MM.1S (cell line): ENCODE measurements around the gene BBX.

ENCODE experiments used
- DNase-seq: peaks from one replicate; pipeline ENCODE4 v3.0.0-alpha.2; 2015
- H2AFZ ChIP-seq: fragments of 300-600 bp; sonication (generic); 2 replicates; pipeline ENCODE4 v1.6.0; 2016; ENCODE audit warnings: antibody characterized with exemption, low read length
- H3F3A ChIP-seq: fragments of 300-600 bp; sonication (generic); 2 replicates; pipeline ENCODE4 v1.6.1; 2016; ENCODE audit warnings: mild to moderate bottlenecking, antibody characterized with exemption, low read length, moderate library complexity, mixed read lengths; ENCODE audit not compliant: insufficient read depth
- H3K27ac ChIP-seq: fragments of 300-600 bp; sonication (generic); 2 replicates; pipeline ENCODE4 v1.5.1; 2016; ENCODE audit warnings: mild to moderate bottlenecking, low read length
- H3K27me3 ChIP-seq: fragments of 300-600 bp; sonication (generic); replicated peaks from 2 replicates; pipeline ENCODE4 v1.6.0; 2016; ENCODE audit warnings: low read length; ENCODE audit not compliant: insufficient read depth
- H3K36me3 ChIP-seq: fragments of 300-600 bp; sonication (generic); replicated peaks from 2 replicates; pipeline ENCODE4 v1.6.1; 2016; ENCODE audit warnings: mild to moderate bottlenecking, low read length, mixed read lengths; ENCODE audit not compliant: insufficient read depth
- H3K4me1 ChIP-seq: fragments of 300-600 bp; sonication (generic); 2 replicates; pipeline ENCODE4 v1.6.1; 2016; ENCODE audit warnings: low read length, mixed read lengths
- H3K4me2 ChIP-seq: fragments of 300-600 bp; sonication (generic); 2 replicates; pipeline ENCODE4 v1.6.0; 2016; ENCODE audit warnings: low read depth, low read length
- H3K4me3 ChIP-seq: fragments of 300-600 bp; sonication (generic); 2 replicates; pipeline ENCODE4 v1.5.1; 2016; ENCODE audit warnings: low read length, mixed read lengths
- H3K79me2 ChIP-seq: fragments of 300-600 bp; sonication (generic); 2 replicates; pipeline ENCODE4 v1.6.1; 2016; ENCODE audit warnings: mixed run types, low read length, mixed read lengths
- H3K9ac ChIP-seq: fragments of 300-600 bp; sonication (generic); 2 replicates; pipeline ENCODE4 v1.6.1; 2016; ENCODE audit warnings: low read length, mixed read lengths
- H3K9me2 ChIP-seq: fragments of 300-600 bp; sonication (generic); replicated peaks from 2 replicates; pipeline ENCODE4 v1.6.1; 2016; ENCODE audit warnings: mild to moderate bottlenecking, low read length, mixed read lengths; ENCODE audit not compliant: insufficient read depth
- H3K9me3 ChIP-seq: fragments of 300-600 bp; sonication (generic); replicated peaks from 2 replicates; pipeline ENCODE4 v1.6.1; 2016; ENCODE audit warnings: mild to moderate bottlenecking, low read length, mixed read lengths; ENCODE audit not compliant: insufficient read depth
- H4K20me1 ChIP-seq: fragments of 300-600 bp; sonication (generic); 2 replicates; pipeline ENCODE4 v1.6.1; 2016; ENCODE audit warnings: mild to moderate bottlenecking, low read length, moderate library complexity, mixed read lengths; ENCODE audit not compliant: insufficient read depth
- EZH2 ChIP-seq: fragments of 300-600 bp; sonication (generic); optimal IDR thresholded peaks from 2 replicates; pipeline ENCODE3; 2017; ENCODE audit warnings: low read depth, mild to moderate bottlenecking, antibody characterized with exemption, low read length, mixed read lengths
- EZH2phosphoT487 ChIP-seq: fragments of 300-600 bp; sonication (generic); IDR thresholded peaks from 2 replicates; pipeline ENCODE4 v1.6.1; 2018; ENCODE audit warnings: antibody characterized with exemption, low read length
- TF ChIP-seq, protein P1 (sequence below): fragments of 300-600 bp; sonication (generic); IDR thresholded peaks from 2 replicates; pipeline ENCODE4 v1.5.1; 2016; ENCODE audit warnings: antibody characterized with exemption, low read length, mixed read lengths

The BBX gene

DNA sequence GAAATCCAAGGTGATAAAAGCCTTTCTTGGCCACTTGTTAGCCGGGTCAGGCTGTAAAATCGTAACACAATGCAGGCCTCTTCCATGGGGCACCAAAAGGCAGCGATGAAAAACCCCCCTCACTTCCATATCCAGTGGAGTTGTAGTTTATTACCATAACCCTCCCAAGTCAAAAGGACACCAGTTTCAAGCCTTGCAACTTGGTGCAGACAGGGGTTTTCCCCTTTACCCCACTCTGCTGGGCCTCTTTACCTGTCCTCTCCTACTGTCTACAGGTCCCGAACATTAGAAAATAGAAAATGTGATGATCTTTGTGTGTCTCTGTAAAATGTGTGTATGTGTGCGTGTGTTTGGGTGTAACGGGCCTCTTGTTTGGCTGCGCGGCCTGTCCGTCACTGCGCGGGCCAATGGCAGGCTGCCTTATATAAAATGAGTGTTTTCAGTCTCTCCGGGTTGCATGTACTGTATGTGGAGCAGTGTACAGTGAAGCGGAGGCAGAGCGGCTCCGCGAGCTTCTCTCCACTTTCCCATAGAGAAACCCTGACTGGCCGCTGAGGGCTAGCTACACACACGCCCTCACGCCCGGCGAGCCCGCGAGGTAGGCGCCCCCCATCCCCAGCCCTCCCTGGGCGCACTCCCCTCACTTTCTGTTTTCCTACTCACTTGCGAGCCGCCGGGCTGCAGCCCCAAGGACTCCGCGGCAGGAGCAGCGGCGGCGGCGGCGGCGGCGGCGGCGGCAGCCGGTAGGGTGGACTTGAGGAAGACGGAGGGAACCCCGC lies at the start of gene BBX:
TSS of gene BBX (plus strand) at position 453 of the 779 bp plus-strand sequence. CDS start 187,499 bp downstream, outside the sequence.
- Histone ChIP-seq H3K9me2 (no peaks in the 10 kb centered on the region), H3K9ac (peak within 1 kb of the TSS; percentile 71), H3K4me3 (peak within 1 kb of the TSS; percentile 84), H3K36me3 (no peaks in the 10 kb centered on the region), H3K27ac (peak within 1 kb of the TSS; percentile 68; the same call in 1 of the 2 replicates), H3K4me2 (peak within 1 kb of the TSS; percentile 90), H3F3A (peaks cover 28% of the 10 kb centered on the region; the same call in 1 of the 2 replicates), H3K4me1 (peaks cover 12% of the 10 kb centered on the region; the same call in 1 of the 2 replicates), H3K27me3 (no peaks in the 10 kb centered on the region), H3K9me3 (no peaks in the 10 kb centered on the region), H3K79me2 (peaks cover 34% of the 10 kb centered on the region), H4K20me1 (no peaks in the 10 kb centered on the region), H2AFZ (peak within 1 kb of the TSS; percentile 92)
- TF ChIP-seq EZH2phosphoT487, result no peak
- TF ChIP-seq, protein P1, sequence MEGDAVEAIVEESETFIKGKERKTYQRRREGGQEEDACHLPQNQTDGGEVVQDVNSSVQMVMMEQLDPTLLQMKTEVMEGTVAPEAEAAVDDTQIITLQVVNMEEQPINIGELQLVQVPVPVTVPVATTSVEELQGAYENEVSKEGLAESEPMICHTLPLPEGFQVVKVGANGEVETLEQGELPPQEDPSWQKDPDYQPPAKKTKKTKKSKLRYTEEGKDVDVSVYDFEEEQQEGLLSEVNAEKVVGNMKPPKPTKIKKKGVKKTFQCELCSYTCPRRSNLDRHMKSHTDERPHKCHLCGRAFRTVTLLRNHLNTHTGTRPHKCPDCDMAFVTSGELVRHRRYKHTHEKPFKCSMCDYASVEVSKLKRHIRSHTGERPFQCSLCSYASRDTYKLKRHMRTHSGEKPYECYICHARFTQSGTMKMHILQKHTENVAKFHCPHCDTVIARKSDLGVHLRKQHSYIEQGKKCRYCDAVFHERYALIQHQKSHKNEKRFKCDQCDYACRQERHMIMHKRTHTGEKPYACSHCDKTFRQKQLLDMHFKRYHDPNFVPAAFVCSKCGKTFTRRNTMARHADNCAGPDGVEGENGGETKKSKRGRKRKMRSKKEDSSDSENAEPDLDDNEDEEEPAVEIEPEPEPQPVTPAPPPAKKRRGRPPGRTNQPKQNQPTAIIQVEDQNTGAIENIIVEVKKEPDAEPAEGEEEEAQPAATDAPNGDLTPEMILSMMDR, result no peak
- TF ChIP-seq EZH2, result no peak
- peak; percentile 93 for DNase-seq

DNA sequence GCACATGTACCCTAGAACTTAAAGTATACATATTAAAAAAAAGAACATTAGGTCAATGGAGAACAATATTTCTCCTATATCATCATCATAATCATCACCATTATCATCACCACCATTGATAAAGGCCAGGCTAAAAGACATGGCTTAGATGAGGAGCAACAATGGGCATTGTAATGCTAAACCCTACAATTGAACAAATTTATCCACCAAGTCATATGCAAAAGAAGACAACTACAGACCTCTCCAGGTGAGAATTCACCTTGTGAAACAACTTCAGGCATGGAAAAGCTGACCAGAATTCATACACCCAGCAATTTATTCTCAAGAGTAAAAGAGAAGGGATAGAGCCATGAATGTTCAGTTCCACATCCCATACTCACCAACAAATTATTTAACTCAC lies 46.3 kb upstream of the BBX start:
- no peaks in the 10 kb centered on the region for H4K20me1 ChIP-seq
- no peaks in the 10 kb centered on the region for H3K9me2 ChIP-seq
- no peak overlapping the region for H2AFZ ChIP-seq
- H3K4me2 ChIP-seq, result no peak overlapping the region
- H3K9me3 ChIP-seq, result no peaks in the 10 kb centered on the region
- H3K27ac ChIP-seq, result no peak overlapping the region
- TF ChIP-seq, protein P1, result no peak
- no peak for TF ChIP-seq EZH2phosphoT487
- no peak for TF ChIP-seq EZH2
- no peaks in the 10 kb centered on the region for H3K79me2 ChIP-seq
- no peak overlapping the region for H3K4me3 ChIP-seq
- H3K36me3 ChIP-seq, result no peaks in the 10 kb centered on the region
- no peak overlapping the region for H3K9ac ChIP-seq
- no peaks in the 10 kb centered on the region for H3F3A ChIP-seq
- H3K27me3 ChIP-seq, result no peaks in the 10 kb centered on the region
- no peaks in the 10 kb centered on the region for H3K4me1 ChIP-seq
- no peak for DNase-seq

DNA sequence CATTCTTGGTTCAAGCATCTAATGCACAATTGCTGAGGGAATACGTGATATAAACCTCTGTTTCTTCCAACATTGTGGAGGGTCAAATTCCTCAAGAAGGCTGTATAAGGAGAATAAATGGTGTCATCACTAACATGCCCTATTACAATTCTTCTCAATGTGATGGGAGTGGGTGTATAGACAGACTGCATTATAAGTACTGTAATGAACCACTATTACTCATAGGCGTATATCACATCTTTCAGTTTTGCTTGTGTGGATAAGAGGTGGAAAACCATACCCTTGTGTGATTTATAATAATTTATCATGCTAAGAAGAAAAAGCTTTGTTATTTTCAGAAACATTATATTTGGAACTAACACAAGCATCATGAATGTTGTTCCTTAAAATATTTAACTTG lies 35.3 kb upstream of the BBX start:
- no peak overlapping the region for H3K27ac ChIP-seq
- no peak for DNase-seq
- H3K27me3 ChIP-seq, result no peaks in the 10 kb centered on the region
- H3K9ac ChIP-seq, result no peak overlapping the region
- H3K36me3 ChIP-seq, result no peaks in the 10 kb centered on the region
- H3F3A ChIP-seq, result no peaks in the 10 kb centered on the region
- no peaks in the 10 kb centered on the region for H3K9me2 ChIP-seq
- TF ChIP-seq EZH2phosphoT487 (no peak), EZH2 (no peak)
- TF ChIP-seq, protein P1, result no peak
- no peak overlapping the region for H3K4me2 ChIP-seq
- H3K79me2 ChIP-seq, result no peaks in the 10 kb centered on the region
- H4K20me1 ChIP-seq, result no peaks in the 10 kb centered on the region
- H3K4me1 ChIP-seq, result no peaks in the 10 kb centered on the region
- no peak overlapping the region for H2AFZ ChIP-seq
- no peak overlapping the region for H3K4me3 ChIP-seq
- no peaks in the 10 kb centered on the region for H3K9me3 ChIP-seq
